ENCODE measurements around the gene CFAP74. TPM values are rescaled to one million over a fixed set of nuclear protein-coding genes. Genes with fewer than 3 reads are reported as not detected.

CFAP74 gene
- total and polyA plus RNA-seq, 9 of the 15 experiments (the other 6 are each of a cell fraction or from before 2014, with no cell fraction given): 0.03 to 0.15 (median 0.05) TPM; not detected in 6

GRCh38 chr1:1921459-1921862, 82.1 kb downstream of the CFAP74 start:
- ATAC-seq: no peak
- ChIA-PET CTCF (ENCODE audit: low intra/inter-chr PET ratio) (no interaction called here), POLR2A (interaction anchor here (0.5 kb wide), 1 partner anchor 211 kb away, joined by 3 read pairs; no protein-coding TSS in a partner anchor)
- H3K9me3 ChIP-seq (replicated peaks; ENCODE audit: control insufficient read depth, insufficient read depth, low read depth, low read length): no peaks in the 10 kb centered on the region
- H3K9ac ChIP-seq (ENCODE audit: insufficient read depth in 1 of 2, low read depth in 2 of 2, low read length in 2 of 2): peak overlapping the region in 1 of 2 experiments; percentile 65; a peak in 2 of 4 replicates
- no peaks in the 10 kb centered on the region for H3K9me1 ChIP-seq (ENCODE audit: control insufficient read depth, insufficient read depth, low read length)
- no peaks in the 10 kb centered on the region for H3K79me2 ChIP-seq (ENCODE audit: control insufficient read depth, insufficient read depth, low read length)
- peaks cover 9 to 89% of the 10 kb centered on the region in 2 experiments; a peak in 4 of 5 replicates for H3K4me1 ChIP-seq (replicated peaks in 1 of 2; ENCODE audit: control insufficient read depth in 2 of 2, insufficient read depth in 2 of 2, low read length in 2 of 2)
- no peak for FAIRE-seq
- no peaks in the 10 kb centered on the region for H3K36me3 ChIP-seq (ENCODE audit: control insufficient read depth, insufficient read depth, low read length)
- peaks cover 8% of the 10 kb centered on the region for H4K20me1 ChIP-seq (replicated peaks; ENCODE audit: control insufficient read depth, insufficient read depth, low read length)
- no peak overlapping the region for H3K4me3 ChIP-seq
- no peak overlapping the region for H3K27ac ChIP-seq (ENCODE audit: extremely low read depth, low read depth, low read length)
- no peak overlapping the region for H2AFZ ChIP-seq (ENCODE audit: low read depth, low read length)
- DNase-seq (ENCODE audit: extremely low read depth in 1 of 4, low spot score in 3 of 4): no peak
- in situ Hi-C loops (cut with MboI) (no loop called here), intact Hi-C loops (cut with micrococcal nuclease) (no loop called here)
- 32% methylated on average over 6 of the region's 6 CpGs for WGBS (ENCODE audit: insufficient coverage, low coverage, missing lambda C conversion rate)
- no TSS peak for BruUV-seq (replicated peaks)
- H3K27me3 ChIP-seq (ENCODE audit: control insufficient read depth in 2 of 2, insufficient read depth in 2 of 2, low read length in 2 of 2): peaks cover 11 to 31% of the 10 kb centered on the region in 2 experiments; a peak in 4 of 5 replicates
- no peak for TF ChIP-seq GTF2F1 (IDR thresholded peaks at IDR 0.05; ENCODE audit: low read depth, low read length)
- no peak for TF ChIP-seq BRCA1 (IDR thresholded peaks at IDR 0.05)
- no peak for TF ChIP-seq BRCA1 (CRISPR knock-in tag; IDR thresholded peaks at IDR 0.05)
- no peak for TF ChIP-seq ZBTB8A (IDR thresholded peaks at IDR 0.05; ENCODE audit: partially characterized antibody)
- TF ChIP-seq THRB (CRISPR knock-in tag; conservative IDR thresholded peaks at IDR 0.05): no peak
- TF ChIP-seq NKRF (IDR thresholded peaks at IDR 0.05; ENCODE audit: borderline replicate concordance): no peak
- no peak for TF ChIP-seq LEF1 (IDR thresholded peaks at IDR 0.05)
- TF ChIP-seq ZNF644 (tag; IDR thresholded peaks at IDR 0.05; ENCODE audit: low read depth): no peak
- TF ChIP-seq ZNF707 (CRISPR knock-in tag; conservative IDR thresholded peaks at IDR 0.05): no peak
- TF ChIP-seq SNRNP70 (optimal IDR thresholded peaks at IDR 0.05; ENCODE audit: low read depth, low read length): no peak
- TF ChIP-seq RBM22 (IDR thresholded peaks at IDR 0.05; ENCODE audit: low read depth, low read length, poor library complexity, severe bottlenecking): no peak
- TF ChIP-seq SIN3B (IDR thresholded peaks at IDR 0.05; ENCODE audit: low read depth): no peak
- TF ChIP-seq SREBF1 (IDR thresholded peaks at IDR 0.05; ENCODE audit: borderline replicate concordance, low read depth, low read length): no peak
- no peak for TF ChIP-seq HMGXB4 (CRISPR knock-in tag; IDR thresholded peaks at IDR 0.05)
- H3K4me2 ChIP-seq (ENCODE audit: insufficient read depth, low read length): no peak overlapping the region
